Lower lobe of right lung (tissue), 2 donors: ENCODE results near the gene PMEL. TPM values are rescaled to one million over a fixed set of nuclear protein-coding genes. Genes with fewer than 3 reads are reported as not detected.

Experiments used
- ATAC-seq, 2 donors: fragments of 200-7000 bp; cut with Tn5 transposase; one replicate each; pipeline ENCODE4 v1.9.1; 2020 to 2022; ENCODE audit warnings: mild to moderate bottlenecking in 2 of 2, moderate library complexity in 2 of 2
- DNase-seq: peaks from one replicate; pipeline ENCODE4 v3.0.0-alpha.2; 2020
- H3K27ac ChIP-seq: fragments of 200-600 bp; one replicate; pipeline ENCODE4 v1.8.0; 2022
- H3K27me3 ChIP-seq: fragments of 200-600 bp; one replicate; pipeline ENCODE4 v1.8.0; 2022; ENCODE audit warnings: low read depth
- H3K36me3 ChIP-seq: fragments of 200-600 bp; one replicate; pipeline ENCODE4 v1.8.0; 2022; ENCODE audit warnings: mild to moderate bottlenecking
- H3K4me1 ChIP-seq: fragments of 200-600 bp; one replicate; pipeline ENCODE4 v1.8.0; 2022
- H3K4me3 ChIP-seq: fragments of 200-600 bp; one replicate; pipeline ENCODE4 v1.8.0; 2022; ENCODE audit warnings: mild to moderate bottlenecking
- H3K9me3 ChIP-seq: fragments of 200-600 bp; one replicate; pipeline ENCODE4 v1.8.0; 2022
- CTCF ChIP-seq: fragments of 200-600 bp; IDR thresholded peaks from one replicate; pipeline ENCODE4 v1.8.0; 2022; ENCODE audit warnings: antibody characterized with exemption, mild to moderate bottlenecking
- intact Hi-C: fragments of 100-400 bp; cut with DNase I; formaldehyde crosslinking; loops from one replicate; pipeline ENCODE4 v1.11.0; 2022
- total RNA-seq: library from RNA; stranded (reverse); fragmentation: NEBNext Ultra II Directional; extraction: Animal tissue kit (Norgen Biotek cat#: 25700); gene quantifications from one replicate; pipeline ENCODE4 v1.2.1, GENCODE V29; 2021
- donor health status: DM: no; HTN: yes; CAD: no; lungs with severe emphysema.

The PMEL gene
- total RNA-seq, 1 donor from 2014 or later = 1.2 TPM

GRCh38 chr12:55942577-55943136, 23.2 kb downstream of the PMEL start:
- Histone ChIP-seq H3K4me1 (peaks cover 9% of the 10 kb centered on the region), H3K36me3 (peaks cover 72% of the 10 kb centered on the region), H3K27me3 (no peaks in the 10 kb centered on the region), H3K4me3 (no peak overlapping the region), H3K9me3 (no peaks in the 10 kb centered on the region), H3K27ac (no peak overlapping the region)
- intact Hi-C loops = no loop called here
- no peak for ATAC-seq
- no peak for TF ChIP-seq CTCF
- no peak for DNase-seq

- TF ChIP-seq CTCF = no peak
- Histone ChIP-seq H3K27me3 (no peaks in the 10 kb centered on the region), H3K9me3 (no peaks in the 10 kb centered on the region), H3K4me3 (no peak overlapping the region), H3K36me3 (peaks cover 74% of the 10 kb centered on the region), H3K27ac (no peak overlapping the region), H3K4me1 (peaks cover 9% of the 10 kb centered on the region)
- intact Hi-C loops = no loop called here
- no peak for DNase-seq
- ATAC-seq = no peak
Observed at GRCh38 chr12:55942055-55942454, 23.8 kb downstream of the PMEL start.

GRCh38 chr12:55940065-55940732, 25.6 kb downstream of the PMEL start:
- peak; percentile 94 for TF ChIP-seq CTCF
- H3K27me3 ChIP-seq = no peaks in the 10 kb centered on the region
- peak overlapping the region; percentile 26 for H3K27ac ChIP-seq
- H3K36me3 ChIP-seq = peaks cover 59% of the 10 kb centered on the region
- intact Hi-C loops = no loop called here
- no peaks in the 10 kb centered on the region for H3K9me3 ChIP-seq
- DNase-seq = peak; percentile 86
- peak; percentile 96 to 98 for ATAC-seq
- H3K4me3 ChIP-seq = no peak overlapping the region
- H3K4me1 ChIP-seq = peaks cover 13% of the 10 kb centered on the region

GRCh38 chr12:55938826-55939501, 26.9 kb downstream of the PMEL start:
- Histone ChIP-seq H3K27me3 (no peaks in the 10 kb centered on the region), H3K36me3 (peaks cover 48% of the 10 kb centered on the region), H3K9me3 (no peaks in the 10 kb centered on the region), H3K27ac (no peak overlapping the region), H3K4me1 (peaks cover 16% of the 10 kb centered on the region), H3K4me3 (no peak overlapping the region)
- no peak for TF ChIP-seq CTCF
- ATAC-seq (no peak), DNase-seq (no peak)
- intact Hi-C loops = loop anchor here (10.0 kb wide), 1 partner anchor 194 kb away; the partner anchor contains the start of gene GDF11

GRCh38 chr12:55937981-55938380, 27.9 kb downstream of the PMEL start:
- Histone ChIP-seq H3K27ac (no peak overlapping the region), H3K4me1 (peaks cover 26% of the 10 kb centered on the region), H3K27me3 (no peaks in the 10 kb centered on the region), H3K9me3 (no peaks in the 10 kb centered on the region), H3K36me3 (peaks cover 39% of the 10 kb centered on the region), H3K4me3 (no peak overlapping the region)
- no peak for TF ChIP-seq CTCF
- intact Hi-C loops = loop anchor here (10.0 kb wide), 1 partner anchor 193 kb away; the partner anchor contains the start of gene GDF11
- no peak for ATAC-seq
- DNase-seq = no peak
